ENCODE data around the gene CSRNP2. TPM values are rescaled to one million over a fixed set of nuclear protein-coding genes. Genes with fewer than 3 reads are reported as not detected.

The CSRNP2 gene
- 15.0 and 16.0 TPM in 2 replicates for total RNA-seq (2014; rRNA removed; shearing (Covaris generic))
- 15.8 and 24.2 TPM in 2 replicates for polyA plus RNA-seq (2015; cell fraction: cytosol; rRNA removed)
- polyA plus RNA-seq (2015; cell fraction: nucleus; rRNA removed) = 32.8 and 45.7 TPM in 2 replicates

DNA sequence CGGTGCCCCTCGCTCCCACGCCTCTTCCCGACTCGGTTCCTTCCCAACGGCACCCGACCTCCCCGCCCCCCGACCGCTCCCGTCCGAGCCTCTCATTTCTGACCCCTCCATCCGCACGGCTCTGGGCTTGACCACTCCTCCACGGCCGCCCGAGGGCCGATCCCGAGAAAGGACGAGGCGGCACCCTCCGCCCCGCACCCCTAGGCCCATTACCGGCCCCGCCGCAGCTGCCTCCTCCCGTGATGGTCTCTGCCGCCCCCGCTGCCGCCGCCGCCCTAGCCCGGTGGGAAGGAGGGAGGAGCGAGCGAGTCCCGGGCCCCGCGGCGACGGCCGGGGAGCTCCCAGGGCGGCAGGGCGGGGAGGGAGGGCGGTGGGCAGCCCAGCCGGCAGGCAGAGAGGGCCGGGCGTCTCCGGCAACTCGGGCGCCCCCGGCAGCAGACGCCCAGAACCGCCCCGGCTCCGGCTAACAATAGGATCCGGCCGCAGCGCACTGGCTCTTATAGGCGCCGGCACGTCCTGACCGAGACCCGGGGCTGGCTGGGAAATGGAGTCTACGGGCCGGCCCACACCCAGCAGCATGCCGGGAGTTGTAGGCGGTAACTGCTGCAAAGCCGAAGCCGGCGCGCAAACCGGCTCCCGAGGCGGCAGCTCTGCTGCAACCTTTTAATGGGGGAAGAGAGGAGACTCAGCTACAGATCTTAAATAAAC, at the start of gene CSRNP2:
TSS of gene CSRNP2 (minus strand) at position 471 of the 708 bp plus-strand sequence. CDS start 7,035 bp downstream, outside the sequence.
- DNase-seq (ENCODE audit: low read depth, low spot score) = peak; percentile 95
- in situ Hi-C loops (cut with HindIII; ENCODE audit: low pct_unique_long_range_greater_than_20kb, low sequenced_read_pairs) = no loop called here

DNA sequence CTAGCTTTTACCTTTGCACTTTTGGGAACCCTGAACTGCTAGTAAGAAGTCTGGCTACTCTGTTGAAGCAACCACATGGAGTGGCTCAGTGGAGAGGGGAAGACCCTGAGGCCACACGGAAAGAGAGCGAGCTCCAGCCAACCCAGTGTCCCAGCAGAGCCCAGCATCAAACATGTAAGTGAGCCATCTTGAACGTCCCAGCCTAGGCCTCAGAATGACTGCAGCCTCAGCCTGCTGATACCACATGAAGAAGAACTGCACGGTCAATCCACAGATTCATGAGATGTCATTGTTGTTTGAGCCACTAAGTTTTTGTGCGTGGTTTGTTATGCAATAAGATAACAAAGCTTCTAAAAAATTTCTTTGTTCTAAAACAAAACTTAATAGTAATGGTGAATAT, 49.3 kb upstream of the CSRNP2 start:
- no peak for DNase-seq (ENCODE audit: low read depth, low spot score)
- in situ Hi-C loops (cut with HindIII; ENCODE audit: low pct_unique_long_range_greater_than_20kb, low sequenced_read_pairs) = no loop called here

- no peak for DNase-seq (ENCODE audit: low read depth, low spot score)
- in situ Hi-C loops (cut with HindIII; ENCODE audit: low pct_unique_long_range_greater_than_20kb, low sequenced_read_pairs) = no loop called here
Measured at GRCh38 chr12:51131745-51132521, 48.5 kb upstream of the CSRNP2 start.

DNA sequence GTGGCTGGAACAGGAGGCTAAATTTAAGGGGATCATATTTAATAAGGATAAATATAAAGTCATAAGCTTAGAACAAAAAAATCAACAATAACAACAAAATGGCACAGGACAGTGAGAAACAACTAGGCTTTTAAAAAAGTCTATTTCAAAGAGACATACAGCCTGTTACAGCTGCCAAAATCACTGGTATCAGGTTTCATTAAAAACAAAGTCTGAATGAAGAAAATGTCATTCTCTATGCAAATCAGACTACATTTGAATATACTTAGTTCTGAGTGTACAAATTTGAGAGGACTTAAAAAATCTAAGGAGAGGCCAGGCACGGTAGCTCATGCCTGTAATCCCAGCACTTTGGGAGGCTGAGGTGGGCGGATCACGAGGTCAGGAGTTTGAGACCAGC, 45.5 kb upstream of the CSRNP2 start:
- in situ Hi-C loops (cut with HindIII; ENCODE audit: low pct_unique_long_range_greater_than_20kb, low sequenced_read_pairs) = no loop called here
- no peak for DNase-seq (ENCODE audit: low read depth, low spot score)

DNA sequence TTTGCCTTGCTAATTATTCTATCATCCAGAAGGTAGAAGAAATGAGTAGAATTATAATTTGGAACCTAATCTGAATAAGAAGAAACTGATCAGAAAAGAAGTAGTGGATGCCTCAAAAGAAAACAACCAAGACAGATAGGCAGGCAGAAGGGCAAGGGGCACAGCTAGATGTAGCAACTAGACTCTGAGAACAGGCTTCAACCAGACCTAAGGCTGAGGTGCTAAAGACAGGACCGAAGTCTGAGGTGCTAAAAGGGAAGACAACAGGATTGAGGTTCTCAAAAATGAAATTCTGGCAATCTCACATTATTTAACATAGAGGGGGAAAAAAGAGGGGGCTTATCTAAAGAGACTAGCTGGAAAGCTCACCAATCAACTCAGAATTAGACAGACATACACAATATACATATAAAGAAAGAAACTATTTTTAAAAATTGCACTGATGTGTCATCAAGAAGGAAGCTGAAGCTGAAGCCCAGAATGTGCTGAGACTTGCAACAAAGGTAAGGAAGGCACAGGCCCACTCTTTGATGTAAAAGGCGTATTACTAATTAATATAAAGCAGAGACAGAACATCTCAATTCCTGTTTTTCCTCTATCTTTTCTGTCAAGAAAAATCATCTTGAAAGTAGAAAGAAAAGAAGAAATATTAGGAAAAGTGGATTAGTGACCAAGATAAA, 43.8 kb upstream of the CSRNP2 start:
- DNase-seq (ENCODE audit: low read depth, low spot score) = no peak
- in situ Hi-C loops (cut with HindIII; ENCODE audit: low pct_unique_long_range_greater_than_20kb, low sequenced_read_pairs) = no loop called here

DNA sequence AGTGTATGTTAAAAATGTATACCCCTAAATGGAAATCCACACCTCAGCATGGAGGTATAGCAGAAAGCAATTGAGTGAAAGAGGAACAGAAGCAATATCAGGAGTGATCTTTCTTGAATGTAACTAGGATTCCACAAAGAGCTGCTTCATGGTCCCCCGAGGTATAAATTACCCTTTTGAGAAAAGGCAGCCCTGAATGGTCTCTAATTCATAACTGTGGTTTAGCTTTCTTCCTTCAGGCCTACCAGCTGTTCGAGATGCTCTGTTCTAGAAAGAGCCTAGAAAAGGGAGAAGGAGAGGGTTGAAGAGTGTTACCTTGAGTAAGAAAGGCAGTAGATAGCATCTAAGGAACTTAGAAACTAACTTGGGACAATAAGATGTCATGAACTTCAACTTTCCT, 42.9 kb upstream of the CSRNP2 start:
- in situ Hi-C loops (cut with HindIII; ENCODE audit: low pct_unique_long_range_greater_than_20kb, low sequenced_read_pairs) = no loop called here
- peak; percentile 76 for DNase-seq (ENCODE audit: low read depth, low spot score)

- DNase-seq (ENCODE audit: low read depth, low spot score) = no peak
- in situ Hi-C loops (cut with HindIII; ENCODE audit: low pct_unique_long_range_greater_than_20kb, low sequenced_read_pairs) = no loop called here
Measured at GRCh38 chr12:51124504-51124903, 41.1 kb upstream of the CSRNP2 start.

- DNase-seq (ENCODE audit: low read depth, low spot score) = no peak
- in situ Hi-C loops (cut with HindIII; ENCODE audit: low pct_unique_long_range_greater_than_20kb, low sequenced_read_pairs) = no loop called here
Measured at GRCh38 chr12:51122844-51123243, 39.4 kb upstream of the CSRNP2 start.

- in situ Hi-C loops (cut with HindIII; ENCODE audit: low pct_unique_long_range_greater_than_20kb, low sequenced_read_pairs) = no loop called here
- DNase-seq (ENCODE audit: low read depth, low spot score) = no peak
Measured at GRCh38 chr12:51118706-51119105, 35.3 kb upstream of the CSRNP2 start.

GRCh38 chr12:51115533-51115932, 32.1 kb upstream of the CSRNP2 start:
- in situ Hi-C loops (cut with HindIII; ENCODE audit: low pct_unique_long_range_greater_than_20kb, low sequenced_read_pairs) = no loop called here
- DNase-seq (ENCODE audit: low read depth, low spot score) = peak; percentile 71

GRCh38 chr12:51108136-51108535, 24.7 kb upstream of the CSRNP2 start:
- no peak for DNase-seq (ENCODE audit: low read depth, low spot score)
- in situ Hi-C loops (cut with HindIII; ENCODE audit: low pct_unique_long_range_greater_than_20kb, low sequenced_read_pairs) = no loop called here

DNA sequence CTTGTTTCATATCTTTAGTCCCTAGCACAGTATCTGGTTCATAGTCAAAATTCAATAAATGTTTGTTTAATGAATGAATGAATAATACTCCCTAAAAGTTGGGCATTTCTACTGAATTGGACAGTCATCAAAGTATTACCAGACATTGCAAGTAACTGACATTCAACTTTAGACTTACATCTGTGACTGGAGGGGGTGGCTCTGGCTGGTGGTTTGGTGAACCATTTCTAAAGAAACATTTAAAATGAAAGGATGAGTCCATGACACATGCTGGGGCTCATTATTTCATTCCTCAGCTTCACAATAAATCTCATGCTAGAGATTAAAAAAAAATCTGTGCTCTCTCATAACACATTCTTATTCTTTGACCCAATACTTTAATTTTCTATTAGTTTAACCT, 20.6 kb upstream of the CSRNP2 start:
- in situ Hi-C loops (cut with HindIII; ENCODE audit: low pct_unique_long_range_greater_than_20kb, low sequenced_read_pairs) = no loop called here
- no peak for DNase-seq (ENCODE audit: low read depth, low spot score)

GRCh38 chr12:51098611-51099010, 15.2 kb upstream of the CSRNP2 start:
- no peak for DNase-seq (ENCODE audit: low read depth, low spot score)
- in situ Hi-C loops (cut with HindIII; ENCODE audit: low pct_unique_long_range_greater_than_20kb, low sequenced_read_pairs) = no loop called here

- in situ Hi-C loops (cut with HindIII; ENCODE audit: low pct_unique_long_range_greater_than_20kb, low sequenced_read_pairs) = no loop called here
Measured at GRCh38 chr12:51090705-51091229, 7.4 kb upstream of the CSRNP2 start.

DNA sequence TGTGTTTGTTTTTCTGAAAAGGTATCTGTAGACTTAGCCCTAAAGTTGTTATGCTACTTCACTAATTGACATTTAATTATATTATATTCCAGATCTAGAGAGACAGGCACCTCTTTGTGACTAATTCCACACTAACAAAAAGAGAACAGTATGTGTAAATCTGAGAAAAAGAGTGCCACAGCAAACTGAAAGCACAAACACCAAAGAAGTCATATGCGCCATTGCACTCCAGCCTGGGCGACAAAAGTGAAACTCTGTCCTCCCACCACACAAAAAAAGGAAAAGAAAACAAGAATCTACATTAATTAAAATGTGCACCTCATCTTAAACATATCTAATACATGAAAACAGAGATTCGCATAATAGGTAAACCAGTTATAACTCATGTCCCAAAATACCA, 4.4 kb upstream of the CSRNP2 start:
- in situ Hi-C loops (cut with HindIII; ENCODE audit: low pct_unique_long_range_greater_than_20kb, low sequenced_read_pairs) = no loop called here
- DNase-seq (ENCODE audit: low read depth, low spot score) = no peak

More at GRCh38 chr12:51090705-51091229, 7.4 kb upstream of the CSRNP2 start:
- DNase-seq (ENCODE audit: low read depth, low spot score) = no peak

- DNase-seq (ENCODE audit: low read depth, low spot score) = no peak
- in situ Hi-C loops (cut with HindIII; ENCODE audit: low pct_unique_long_range_greater_than_20kb, low sequenced_read_pairs) = no loop called here
Measured at GRCh38 chr12:51086933-51087332, 3.5 kb upstream of the CSRNP2 start.

DNA sequence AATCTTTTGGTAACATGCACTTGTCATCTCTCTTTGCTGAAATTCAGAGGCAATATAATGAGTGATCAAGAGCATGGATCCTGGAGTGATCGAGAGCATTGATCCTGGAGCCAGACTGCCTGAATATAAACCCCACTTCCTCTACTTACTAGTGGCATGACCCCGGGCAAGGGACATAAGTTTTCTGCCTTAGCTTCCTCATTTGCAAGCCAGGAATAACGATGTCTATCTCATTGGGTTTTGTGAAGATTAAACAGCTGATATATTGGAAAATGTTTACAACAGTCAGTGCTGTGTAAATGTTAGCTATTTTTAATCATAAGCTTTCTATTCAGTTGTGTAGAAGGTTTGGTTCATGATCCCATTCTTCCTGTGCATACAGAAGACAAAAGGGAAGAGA, 2.4 kb upstream of the CSRNP2 start:
- in situ Hi-C loops (cut with HindIII; ENCODE audit: low pct_unique_long_range_greater_than_20kb, low sequenced_read_pairs) = no loop called here
- no peak for DNase-seq (ENCODE audit: low read depth, low spot score)

DNA sequence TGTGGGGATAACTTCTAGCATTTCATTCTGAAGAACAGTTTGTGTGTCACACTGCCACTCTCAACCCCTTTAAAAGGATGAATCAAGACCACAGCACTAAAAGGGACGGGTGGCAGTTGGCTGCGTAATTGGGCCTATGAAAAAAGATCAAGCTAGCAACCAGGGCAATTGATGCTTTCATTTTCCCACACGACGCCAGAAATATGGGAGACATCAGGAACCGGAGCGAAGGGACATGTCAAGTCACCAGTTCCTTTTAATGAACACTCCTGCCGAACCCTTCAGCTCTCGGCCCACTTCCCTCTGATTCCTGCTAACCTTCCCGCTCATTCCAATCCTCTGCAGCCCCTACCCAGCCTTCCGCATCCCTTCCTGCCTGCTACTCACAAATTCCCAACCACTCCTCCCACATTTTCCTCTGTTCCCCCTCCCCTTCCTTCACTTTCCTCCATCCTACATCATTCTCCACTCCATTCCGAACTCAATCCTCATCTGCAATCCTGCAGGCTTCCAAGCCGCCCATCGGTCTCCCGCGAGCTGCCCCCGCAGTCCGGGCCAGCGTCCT, 753 bp downstream of the CSRNP2 start:
- in situ Hi-C loops (cut with HindIII; ENCODE audit: low pct_unique_long_range_greater_than_20kb, low sequenced_read_pairs) = no loop called here
- peak; percentile 29 for DNase-seq (ENCODE audit: low read depth, low spot score)
